NCI-H2196 (cell line): ENCODE data around the gene KDM2B.

Experiments
- DNase-seq: peaks from one replicate; lab custom pipeline; 2025; ENCODE audit not compliant: unreplicated experiment; lab: John Stamatoyannopoulos, UW

Gene KDM2B

GRCh38 chr12:121532503-121533393 lies 48.1 kb downstream of the KDM2B start:
- DNase-seq, result no peak

DNA sequence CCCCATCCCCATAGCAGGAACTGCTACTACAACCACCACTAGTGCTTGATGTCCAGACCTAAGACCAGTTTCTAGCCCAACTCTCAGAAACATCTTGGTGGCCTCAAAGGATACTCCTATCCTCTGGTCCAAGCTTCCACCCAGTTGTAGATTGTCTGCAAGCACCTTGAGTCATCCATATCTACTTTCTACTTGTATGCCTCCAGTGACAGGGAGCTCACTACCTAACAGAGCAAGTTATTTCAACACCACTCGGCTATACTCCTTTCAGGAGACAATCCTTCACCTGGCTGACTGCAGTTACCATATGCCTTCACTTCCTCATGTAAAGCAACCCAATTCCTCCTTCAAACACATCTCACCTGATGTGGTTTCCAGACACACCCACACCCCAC lies 49.5 kb downstream of the KDM2B start:
- no peak for DNase-seq

DNA sequence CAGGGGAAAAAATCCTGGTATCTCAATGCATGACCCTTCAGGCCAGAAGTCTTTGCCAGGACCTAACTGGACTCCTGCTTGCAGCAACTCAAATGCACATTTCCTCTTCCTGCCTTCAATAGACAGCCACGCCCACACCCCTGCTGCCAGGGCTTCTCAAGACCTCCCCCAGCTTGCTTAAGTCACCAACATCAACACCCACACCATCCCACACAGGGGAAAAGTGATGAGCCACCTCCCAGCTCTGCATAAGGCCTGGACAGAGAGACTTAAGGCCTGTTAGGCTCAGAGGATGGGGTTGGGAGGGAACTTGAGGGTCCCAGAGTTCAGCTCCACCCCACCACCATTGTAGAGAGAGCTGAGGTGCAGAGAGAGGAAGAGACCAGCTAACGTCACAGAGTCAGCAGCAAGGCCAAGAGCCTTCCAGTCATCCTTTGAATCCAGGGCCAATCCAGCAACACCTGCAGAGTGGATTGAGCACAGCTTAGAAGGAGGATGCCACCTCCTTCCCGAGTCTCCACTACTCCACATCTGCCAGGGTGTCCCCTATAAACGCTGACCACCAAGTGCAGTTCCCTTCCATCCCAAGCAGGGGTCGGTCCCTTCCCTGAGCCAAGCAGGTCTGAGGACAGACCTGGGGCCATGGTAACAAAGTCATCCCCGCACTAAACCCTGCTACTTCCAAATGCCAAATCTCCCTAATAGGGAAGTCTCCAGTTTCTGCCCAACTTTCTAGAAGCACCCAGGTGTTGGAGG lies 50.0 kb downstream of the KDM2B start:
- DNase-seq, result no peak

DNA sequence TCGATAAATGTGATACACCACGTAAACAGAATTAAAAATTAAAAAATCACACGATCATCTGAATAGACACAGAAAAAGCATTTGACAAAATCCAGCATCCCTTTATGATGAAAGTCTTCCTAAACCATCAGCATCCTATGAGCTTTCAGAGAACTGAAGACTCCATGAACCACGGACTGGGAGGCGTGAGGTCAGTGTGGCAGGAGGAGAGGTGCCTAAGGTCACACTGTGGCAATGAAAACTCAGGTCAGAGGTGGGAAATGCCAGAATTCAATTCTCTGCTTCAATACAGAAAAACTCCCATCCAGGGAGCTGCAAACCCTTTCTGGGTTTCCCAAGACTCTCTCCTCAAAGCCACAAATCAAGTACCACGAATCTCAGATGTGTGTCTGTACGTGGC lies 51.6 kb downstream of the KDM2B start:
- no peak for DNase-seq

DNA sequence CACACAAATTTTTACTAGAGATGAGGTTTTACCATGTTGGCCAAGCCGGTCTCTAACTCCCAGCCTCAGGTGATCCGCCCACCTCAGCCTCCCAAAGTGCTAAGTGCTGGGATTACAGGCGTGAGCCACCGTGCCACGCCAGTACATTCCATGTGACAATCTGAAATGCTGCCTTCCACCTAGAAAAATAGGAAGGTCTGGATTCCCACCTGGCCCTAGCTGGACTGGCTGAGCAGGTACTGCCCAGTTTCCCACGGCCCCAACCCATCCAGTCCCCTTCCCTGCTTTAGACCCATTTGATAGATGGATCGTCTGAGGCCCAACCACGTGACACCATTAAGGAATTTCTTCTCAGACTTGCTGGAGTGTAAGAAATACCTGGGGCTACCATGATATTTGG lies 55.4 kb downstream of the KDM2B start:
- no peak for DNase-seq

DNA sequence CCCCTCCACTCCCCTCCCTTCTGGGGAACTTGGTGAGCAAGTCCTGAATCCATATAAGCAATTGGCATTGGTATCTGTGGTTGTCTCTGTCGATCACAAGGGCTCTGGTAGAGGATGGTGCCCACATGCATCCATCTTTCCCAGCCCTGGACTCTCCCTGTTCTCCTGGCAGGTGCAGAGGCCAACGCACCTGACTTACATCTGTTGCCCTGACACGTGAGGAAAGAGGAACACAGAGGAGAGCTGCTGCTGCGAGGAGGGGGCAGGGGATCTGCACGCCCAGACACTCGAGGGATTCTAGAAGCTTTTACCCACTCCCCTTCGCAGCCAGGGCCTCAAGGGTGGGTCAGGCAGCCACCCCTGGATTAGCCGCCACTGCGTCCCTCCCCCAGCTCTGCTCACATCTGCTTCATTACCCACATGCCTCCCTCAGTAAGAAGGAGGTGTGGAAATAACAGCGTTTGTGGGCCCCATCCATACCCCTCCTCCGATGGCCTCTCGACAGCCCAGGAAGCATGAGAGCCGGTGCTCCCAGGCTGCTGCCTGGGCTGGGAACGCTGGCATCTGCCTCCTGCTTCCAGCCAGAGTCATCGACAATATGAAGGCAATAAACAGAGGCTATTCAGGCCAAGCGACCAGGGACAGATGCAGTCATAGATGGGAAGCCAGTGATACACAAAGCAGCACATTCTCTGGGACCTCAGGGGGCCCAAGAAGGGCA lies 56.5 kb downstream of the KDM2B start:
- no peak for DNase-seq

DNA sequence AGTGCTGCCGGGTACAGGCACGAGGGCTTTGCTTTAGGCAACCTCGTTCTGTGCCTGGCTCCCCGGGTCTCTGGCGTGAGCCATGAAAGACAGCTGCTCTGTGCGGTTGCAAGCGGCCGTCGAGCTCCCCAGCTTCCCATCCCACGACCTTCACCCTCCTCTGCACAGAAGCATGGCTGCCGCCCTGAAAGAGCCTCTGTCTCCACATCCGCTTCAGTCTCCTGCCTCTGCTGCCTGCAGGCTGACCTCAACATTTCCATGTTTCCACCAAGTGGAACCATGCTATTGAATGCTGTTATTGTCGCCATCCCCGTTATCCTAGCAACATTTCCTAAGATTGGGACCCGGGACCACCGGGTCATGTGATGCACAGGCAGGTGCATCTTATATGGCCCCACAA lies 57.1 kb downstream of the KDM2B start:
- no peak for DNase-seq

DNA sequence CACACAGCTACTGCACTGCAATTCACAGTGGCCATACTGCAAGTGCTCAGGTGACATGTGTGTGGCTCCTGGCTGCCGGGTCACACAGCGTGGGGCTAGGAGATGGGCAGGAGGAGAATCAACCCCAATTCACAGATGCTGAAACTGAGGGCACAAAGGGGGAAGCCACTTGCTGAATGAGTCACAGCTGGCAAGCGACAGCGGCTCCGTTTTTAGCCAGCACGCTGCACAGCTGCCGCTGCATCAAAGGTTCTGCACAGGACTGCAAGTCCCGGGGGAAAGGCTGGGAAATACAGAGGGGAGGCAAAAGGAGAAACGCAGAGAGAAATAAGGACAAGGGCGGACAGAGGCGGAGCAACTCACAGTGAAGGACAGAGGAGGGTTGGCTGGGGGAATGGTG lies 57.9 kb downstream of the KDM2B start:
- no peak for DNase-seq

DNA sequence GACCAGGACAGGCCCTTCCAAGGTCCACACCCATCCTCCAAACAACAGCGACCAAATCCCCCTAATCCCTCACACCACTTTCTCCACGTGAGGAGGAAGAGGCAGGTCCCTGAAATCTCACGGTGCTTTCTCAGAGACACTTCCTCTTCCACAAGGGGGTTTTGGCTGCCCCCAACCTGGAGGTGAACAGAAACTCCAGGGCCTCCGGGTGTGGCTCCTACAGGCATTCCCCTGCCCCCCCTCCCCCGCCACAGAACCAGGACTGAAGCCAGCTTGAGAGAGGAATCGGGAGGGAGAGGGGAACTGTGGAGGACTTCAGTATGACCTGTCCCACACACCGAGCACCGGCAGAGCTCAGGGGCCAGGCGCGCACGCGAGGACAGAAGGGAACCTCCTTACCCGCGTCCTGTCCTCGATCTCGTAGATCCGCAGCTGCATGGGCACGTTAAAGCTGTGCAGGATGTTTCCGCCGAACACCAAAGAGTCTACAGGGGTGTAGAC lies 60.2 kb downstream of the KDM2B start:
- DNase-seq, result no peak

DNA sequence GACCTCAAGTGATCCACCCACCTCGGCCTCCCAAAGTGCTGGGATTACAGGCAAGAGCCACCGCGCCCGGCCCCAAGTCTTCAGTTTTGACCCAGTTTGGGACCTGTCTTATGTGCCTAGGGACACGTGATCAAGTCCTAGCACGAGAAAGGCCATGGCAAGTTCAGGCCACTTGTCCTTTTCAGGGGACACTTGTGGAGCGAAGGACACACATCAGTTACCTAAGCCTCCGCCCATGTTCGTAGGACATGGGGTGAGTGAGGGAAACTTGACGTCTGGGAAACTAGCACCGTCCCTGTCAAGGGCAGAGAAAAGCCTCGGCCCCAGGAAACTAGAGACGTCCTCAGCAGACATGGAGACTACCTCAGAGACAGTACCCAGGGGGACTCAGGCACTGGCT lies 60.7 kb downstream of the KDM2B start:
- DNase-seq, result no peak

GRCh38 chr12:121519227-121519626 lies 61.6 kb downstream of the KDM2B start:
- DNase-seq, result no peak

DNA sequence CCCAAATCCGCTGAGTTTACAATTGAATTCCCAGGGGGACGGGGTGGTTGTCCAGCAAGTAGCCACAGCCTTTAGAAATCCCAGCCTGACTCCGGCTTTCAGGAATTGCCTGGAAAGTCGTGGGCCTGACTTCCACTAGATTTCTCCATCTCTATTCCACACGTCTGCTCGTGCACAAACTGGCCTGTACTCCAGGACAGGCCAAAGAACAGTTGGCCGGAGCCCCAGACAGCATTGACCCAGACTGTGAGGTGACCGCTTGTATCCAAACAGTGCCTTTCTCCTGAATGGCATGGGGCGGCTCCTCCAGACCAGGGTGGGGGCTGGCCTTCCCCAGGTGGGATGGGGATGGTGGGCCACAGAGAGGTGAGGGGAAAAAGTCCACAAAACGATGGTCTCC lies 62.2 kb downstream of the KDM2B start:
- no peak for DNase-seq

- no peak for DNase-seq
Observed at GRCh38 chr12:121516437-121517011, 64.3 kb downstream of the KDM2B start.

DNA sequence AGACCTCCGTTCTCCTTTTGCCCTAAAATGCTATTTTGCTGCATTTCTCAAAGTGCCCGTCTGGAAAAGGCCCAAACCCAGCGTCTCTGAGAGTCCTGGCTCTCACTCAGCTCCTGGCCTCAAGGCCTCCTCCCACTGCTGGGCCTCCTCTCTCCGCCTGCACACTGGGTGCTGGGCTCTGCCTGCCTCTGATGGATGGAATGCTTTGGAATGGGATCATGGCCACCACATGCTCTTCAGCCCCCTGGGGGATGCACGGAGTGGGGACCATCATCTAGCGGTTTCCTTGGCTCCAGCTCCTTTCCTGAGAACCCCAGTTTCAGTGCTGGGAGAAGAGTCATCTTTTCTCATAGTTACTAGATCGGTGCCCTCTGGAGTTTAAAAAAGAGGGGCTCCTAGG lies 65.2 kb downstream of the KDM2B start:
- no peak for DNase-seq

- no peak for DNase-seq
Observed at GRCh38 chr12:121514184-121514742, 66.6 kb downstream of the KDM2B start.

- peak; percentile 88 for DNase-seq
Observed at GRCh38 chr12:121513464-121514183, 67.2 kb downstream of the KDM2B start.

GRCh38 chr12:121512561-121512960 lies 68.3 kb downstream of the KDM2B start:
- no peak for DNase-seq

GRCh38 chr12:121511916-121512315 lies 68.9 kb downstream of the KDM2B start:
- no peak for DNase-seq

DNA sequence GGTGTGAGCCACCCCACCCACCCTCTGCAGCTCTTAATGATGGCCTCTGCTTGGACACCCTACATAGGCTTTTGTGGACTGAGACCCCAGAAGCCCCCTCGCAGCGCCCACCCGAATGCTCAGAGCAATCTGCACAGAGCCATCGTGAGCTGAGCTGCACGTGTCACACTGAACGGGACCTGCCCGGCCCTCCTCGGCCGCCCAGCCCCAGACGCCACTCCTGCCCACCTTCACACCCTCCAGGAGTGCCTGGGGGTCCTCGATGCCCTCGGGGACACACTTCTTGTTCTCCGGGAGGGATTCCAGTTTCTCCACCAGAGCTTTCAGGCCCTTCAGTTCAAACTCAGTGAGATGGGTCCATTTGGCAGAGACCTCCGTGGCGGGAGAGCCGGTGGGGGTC lies 71.5 kb downstream of the KDM2B start:
- DNase-seq, result no peak

GRCh38 chr12:121508533-121508932 lies 72.3 kb downstream of the KDM2B start:
- DNase-seq, result no peak
